Measurements from ENCODE around the gene RGS6.

RGS6 gene

DNA sequence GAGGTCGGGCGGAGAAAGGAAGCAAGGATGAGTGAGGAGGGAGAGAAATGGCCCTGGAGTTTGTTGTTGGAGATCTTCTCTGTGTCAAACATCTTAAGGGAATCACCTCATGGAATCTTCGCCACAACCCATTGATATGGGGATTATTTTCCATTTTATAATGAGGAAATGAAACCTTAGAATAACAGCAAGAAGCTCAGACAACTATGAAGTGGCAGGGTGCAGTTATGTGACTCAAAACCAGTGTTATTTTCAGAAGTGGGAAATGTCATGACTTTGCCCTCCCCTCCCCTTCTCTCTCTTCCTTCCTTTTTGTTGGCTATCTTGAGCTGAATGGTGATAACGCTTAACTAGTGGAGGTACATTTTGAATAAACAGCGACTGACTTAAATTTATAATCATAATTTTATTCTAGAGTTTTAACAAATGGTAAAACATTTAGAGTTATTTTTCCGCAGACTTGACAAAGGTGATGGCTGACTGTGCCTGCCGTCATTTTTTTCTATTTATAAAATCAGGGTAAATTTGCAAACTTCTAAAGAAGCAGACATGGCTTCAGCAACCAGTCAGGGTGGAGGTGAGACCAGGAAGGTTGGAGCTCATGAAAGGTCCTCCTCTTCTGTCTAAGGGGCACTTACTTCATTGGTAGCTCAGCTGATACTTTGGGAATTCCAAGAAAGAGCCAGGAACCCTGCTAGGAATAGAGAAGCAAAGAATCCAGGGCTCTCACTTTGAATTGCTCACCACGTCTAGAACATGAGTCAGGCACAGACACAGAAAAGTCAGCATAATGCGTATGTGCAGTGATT lies 232.4 kb downstream of the RGS6 start:
- ChIA-PET CTCF (interaction anchor here (1.4 kb wide), 1 partner anchor 19 kb away, joined by 3 read pairs; no protein-coding TSS in a partner anchor), POLR2A (no interaction called here)

DNA sequence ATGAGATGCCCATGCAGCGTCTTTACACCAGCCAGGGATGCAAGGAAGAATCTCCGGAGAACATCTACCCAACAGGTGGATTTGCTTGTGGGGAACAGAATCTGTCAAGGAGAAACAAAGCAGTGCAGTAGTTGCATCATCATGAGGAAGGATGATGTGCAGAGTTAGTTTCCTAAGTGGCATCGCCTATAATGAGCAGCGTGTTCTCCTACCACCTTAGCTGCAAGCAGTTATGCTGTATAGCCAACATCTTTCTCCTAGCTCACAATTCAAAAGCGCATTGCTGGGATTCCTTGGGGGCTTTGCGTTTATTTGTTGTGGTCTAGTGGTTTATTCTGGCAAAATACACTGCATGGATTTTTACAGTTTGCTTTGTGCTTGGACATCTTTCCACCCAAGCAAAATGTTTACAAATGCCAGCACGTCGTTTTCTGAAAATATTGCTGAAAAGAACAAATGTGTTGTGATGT lies 233.0 kb downstream of the RGS6 start:
- WGBS (ENCODE audit: insufficient coverage), result 93% methylated on average over 3 of the region's 8 CpGs
- H3K27ac ChIP-seq (ENCODE audit: insufficient read depth in 1 of 2, low read depth in 1 of 2, low read length in 2 of 2, poor library complexity in 1 of 2, severe bottlenecking in 2 of 2), result no peak overlapping the region
- CTCF ChIA-PET, result no interaction called here
- H3K4me3 ChIP-seq (ENCODE audit: control insufficient read depth in 1 of 7, extremely low read depth in 1 of 7, insufficient read depth in 4 of 7, low read depth in 2 of 7, low read length in 6 of 7), result no peak overlapping the region
- H3K4me1 ChIP-seq (ENCODE audit: control extremely low read depth in 1 of 4, control insufficient read depth in 4 of 4, insufficient read depth in 4 of 4, low read length in 3 of 4), result peaks cover 7 to 15% (median 12%) of the 10 kb centered on the region in 4 experiments
- no peaks in the 10 kb centered on the region for H3K36me3 ChIP-seq (ENCODE audit: control insufficient read depth in 4 of 4, insufficient read depth in 4 of 4, low read length in 3 of 4)
- POLR2A ChIA-PET, result no interaction called here
- no peak for DNase-seq
- H3K9me3 ChIP-seq (ENCODE audit: control extremely low read depth in 1 of 5, control insufficient read depth in 4 of 5, insufficient read depth in 2 of 5, low read depth in 1 of 5, low read length in 4 of 5), result peaks cover 0 to 1% (median 0%) of the 10 kb centered on the region in 5 experiments
- no peaks in the 10 kb centered on the region for H3K27me3 ChIP-seq (replicated peaks in 2 of 5; ENCODE audit: control insufficient read depth in 4 of 5, insufficient read depth in 5 of 5, low read length in 4 of 5)

More for the DNA sequence above, 232.4 kb downstream of the RGS6 start:
- 76% methylated on average over 3 of the region's 9 CpGs for WGBS (ENCODE audit: insufficient coverage)
- Histone ChIP-seq H3K27me3 (replicated peaks in 2 of 5; ENCODE audit: control insufficient read depth in 4 of 5, insufficient read depth in 5 of 5, low read length in 4 of 5) (no peaks in the 10 kb centered on the region), H3K27ac (ENCODE audit: insufficient read depth in 1 of 2, low read depth in 1 of 2, low read length in 2 of 2, poor library complexity in 1 of 2, severe bottlenecking in 2 of 2) (no peak overlapping the region), H3K4me1 (ENCODE audit: control extremely low read depth in 1 of 4, control insufficient read depth in 4 of 4, insufficient read depth in 4 of 4, low read length in 3 of 4) (peaks cover 7 to 15% (median 12%) of the 10 kb centered on the region in 4 experiments), H3K4me3 (ENCODE audit: control insufficient read depth in 1 of 7, extremely low read depth in 1 of 7, insufficient read depth in 4 of 7, low read depth in 2 of 7, low read length in 6 of 7) (peak overlapping the region in 1 of 7 experiments; percentile 24), H3K36me3 (ENCODE audit: control insufficient read depth in 4 of 4, insufficient read depth in 4 of 4, low read length in 3 of 4) (no peaks in the 10 kb centered on the region), H3K9me3 (ENCODE audit: control extremely low read depth in 1 of 5, control insufficient read depth in 4 of 5, insufficient read depth in 2 of 5, low read depth in 1 of 5, low read length in 4 of 5) (peaks cover 0 to 1% (median 0%) of the 10 kb centered on the region in 5 experiments)
- DNase-seq, result peak in 2 of 3 donors; percentile 25 to 44

- peaks cover 0 to 1% (median 0%) of the 10 kb centered on the region in 5 experiments for H3K9me3 ChIP-seq (ENCODE audit: control extremely low read depth in 1 of 5, control insufficient read depth in 4 of 5, insufficient read depth in 2 of 5, low read depth in 1 of 5, low read length in 4 of 5)
- no peaks in the 10 kb centered on the region for H3K36me3 ChIP-seq (ENCODE audit: control insufficient read depth in 4 of 4, insufficient read depth in 4 of 4, low read length in 3 of 4)
- H3K27me3 ChIP-seq (replicated peaks in 2 of 5; ENCODE audit: control insufficient read depth in 4 of 5, insufficient read depth in 5 of 5, low read length in 4 of 5), result no peaks in the 10 kb centered on the region
- peaks cover 4 to 9% (median 7%) of the 10 kb centered on the region in 4 experiments for H3K4me1 ChIP-seq (ENCODE audit: control extremely low read depth in 1 of 4, control insufficient read depth in 4 of 4, insufficient read depth in 4 of 4, low read length in 3 of 4)
- no peak for DNase-seq
- H3K27ac ChIP-seq (ENCODE audit: insufficient read depth in 1 of 2, low read depth in 1 of 2, low read length in 2 of 2, poor library complexity in 1 of 2, severe bottlenecking in 2 of 2), result no peak overlapping the region
- CTCF ChIA-PET, result no interaction called here
- no peak overlapping the region for H3K4me3 ChIP-seq (ENCODE audit: control insufficient read depth in 1 of 7, extremely low read depth in 1 of 7, insufficient read depth in 4 of 7, low read depth in 2 of 7, low read length in 6 of 7)
- no CpG with 5 or more reads among the region's 3 CpGs for WGBS (ENCODE audit: insufficient coverage)
- POLR2A ChIA-PET, result interaction anchor here (0.6 kb wide), 1 partner anchor 10 kb away, joined by 3 read pairs; no protein-coding TSS in a partner anchor
Measured at GRCh38 chr14:72169521-72169920, 237.3 kb downstream of the RGS6 start.

GRCh38 chr14:72172049-72172448 lies 239.8 kb downstream of the RGS6 start:
- H3K4me1 ChIP-seq (ENCODE audit: control extremely low read depth in 1 of 4, control insufficient read depth in 4 of 4, insufficient read depth in 4 of 4, low read length in 3 of 4), result no peaks in the 10 kb centered on the region
- CTCF ChIA-PET, result no interaction called here
- WGBS (ENCODE audit: insufficient coverage), result 100% methylated on average over 2 of the region's 5 CpGs
- POLR2A ChIA-PET, result no interaction called here
- no peaks in the 10 kb centered on the region for H3K27me3 ChIP-seq (replicated peaks in 2 of 5; ENCODE audit: control insufficient read depth in 4 of 5, insufficient read depth in 5 of 5, low read length in 4 of 5)
- no peaks in the 10 kb centered on the region for H3K36me3 ChIP-seq (ENCODE audit: control insufficient read depth in 4 of 4, insufficient read depth in 4 of 4, low read length in 3 of 4)
- H3K27ac ChIP-seq (ENCODE audit: insufficient read depth in 1 of 2, low read depth in 1 of 2, low read length in 2 of 2, poor library complexity in 1 of 2, severe bottlenecking in 2 of 2), result no peak overlapping the region
- no peak overlapping the region for H3K4me3 ChIP-seq (ENCODE audit: control insufficient read depth in 1 of 7, extremely low read depth in 1 of 7, insufficient read depth in 4 of 7, low read depth in 2 of 7, low read length in 6 of 7)
- H3K9me3 ChIP-seq (ENCODE audit: control extremely low read depth in 1 of 5, control insufficient read depth in 4 of 5, insufficient read depth in 2 of 5, low read depth in 1 of 5, low read length in 4 of 5), result peaks cover 0 to 1% (median 0%) of the 10 kb centered on the region in 5 experiments
- DNase-seq, result no peak

DNA sequence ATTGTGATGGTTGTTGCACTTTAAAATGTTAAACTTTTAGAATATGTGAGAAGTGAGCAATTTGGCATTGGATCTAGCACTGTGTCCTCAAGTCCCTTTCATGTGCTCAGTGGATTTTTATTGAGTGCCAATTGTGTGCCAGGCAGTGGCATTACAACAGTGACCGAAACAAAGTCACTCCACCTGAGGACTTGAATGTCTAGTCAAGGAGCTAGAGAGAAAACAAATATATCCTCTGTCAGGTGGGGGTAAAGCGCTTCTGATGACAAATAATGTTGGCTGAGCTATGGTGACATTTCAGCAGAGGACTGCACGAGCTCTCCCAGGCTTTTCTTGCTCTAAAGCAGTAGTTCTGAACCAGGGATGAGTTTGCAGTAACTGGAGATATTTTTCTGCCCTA lies 240.4 kb downstream of the RGS6 start:
- no peak for DNase-seq
- 100% methylated on average over 3 of the region's 3 CpGs for WGBS (ENCODE audit: insufficient coverage)
- Histone ChIP-seq H3K36me3 (ENCODE audit: control insufficient read depth in 4 of 4, insufficient read depth in 4 of 4, low read length in 3 of 4) (no peaks in the 10 kb centered on the region), H3K4me1 (ENCODE audit: control extremely low read depth in 1 of 4, control insufficient read depth in 4 of 4, insufficient read depth in 4 of 4, low read length in 3 of 4) (no peaks in the 10 kb centered on the region), H3K27me3 (replicated peaks in 2 of 5; ENCODE audit: control insufficient read depth in 4 of 5, insufficient read depth in 5 of 5, low read length in 4 of 5) (no peaks in the 10 kb centered on the region), H3K27ac (ENCODE audit: insufficient read depth in 1 of 2, low read depth in 1 of 2, low read length in 2 of 2, poor library complexity in 1 of 2, severe bottlenecking in 2 of 2) (no peak overlapping the region), H3K9me3 (ENCODE audit: control extremely low read depth in 1 of 5, control insufficient read depth in 4 of 5, insufficient read depth in 2 of 5, low read depth in 1 of 5, low read length in 4 of 5) (no peaks in the 10 kb centered on the region), H3K4me3 (ENCODE audit: control insufficient read depth in 1 of 7, extremely low read depth in 1 of 7, insufficient read depth in 4 of 7, low read depth in 2 of 7, low read length in 6 of 7) (no peak overlapping the region)
- CTCF ChIA-PET, result no interaction called here
- POLR2A ChIA-PET, result no interaction called here

GRCh38 chr14:72173038-72173720 lies 240.9 kb downstream of the RGS6 start:
- Histone ChIP-seq H3K27me3 (replicated peaks in 2 of 5; ENCODE audit: control insufficient read depth in 4 of 5, insufficient read depth in 5 of 5, low read length in 4 of 5) (no peaks in the 10 kb centered on the region), H3K27ac (ENCODE audit: insufficient read depth in 1 of 2, low read depth in 1 of 2, low read length in 2 of 2, poor library complexity in 1 of 2, severe bottlenecking in 2 of 2) (no peak overlapping the region), H3K9me3 (ENCODE audit: control extremely low read depth in 1 of 5, control insufficient read depth in 4 of 5, insufficient read depth in 2 of 5, low read depth in 1 of 5, low read length in 4 of 5) (no peaks in the 10 kb centered on the region), H3K36me3 (ENCODE audit: control insufficient read depth in 4 of 4, insufficient read depth in 4 of 4, low read length in 3 of 4) (no peaks in the 10 kb centered on the region), H3K4me1 (ENCODE audit: control extremely low read depth in 1 of 4, control insufficient read depth in 4 of 4, insufficient read depth in 4 of 4, low read length in 3 of 4) (no peaks in the 10 kb centered on the region), H3K4me3 (ENCODE audit: control insufficient read depth in 1 of 7, extremely low read depth in 1 of 7, insufficient read depth in 4 of 7, low read depth in 2 of 7, low read length in 6 of 7) (no peak overlapping the region)
- POLR2A ChIA-PET, result no interaction called here
- WGBS (ENCODE audit: insufficient coverage), result 86% methylated on average over 10 of the region's 11 CpGs
- no peak for DNase-seq
- CTCF ChIA-PET, result no interaction called here

GRCh38 chr14:72177251-72177650 lies 245.0 kb downstream of the RGS6 start:
- no peak for DNase-seq
- WGBS (ENCODE audit: insufficient coverage), result no CpG with 5 or more reads among the region's 1 CpG
- H3K27ac ChIP-seq (ENCODE audit: insufficient read depth in 1 of 2, low read depth in 1 of 2, low read length in 2 of 2, poor library complexity in 1 of 2, severe bottlenecking in 2 of 2), result no peak overlapping the region
- H3K27me3 ChIP-seq (replicated peaks in 2 of 5; ENCODE audit: control insufficient read depth in 4 of 5, insufficient read depth in 5 of 5, low read length in 4 of 5), result no peaks in the 10 kb centered on the region
- H3K9me3 ChIP-seq (ENCODE audit: control extremely low read depth in 1 of 5, control insufficient read depth in 4 of 5, insufficient read depth in 2 of 5, low read depth in 1 of 5, low read length in 4 of 5), result peaks cover 0 to 12% (median 2%) of the 10 kb centered on the region in 5 experiments
- H3K36me3 ChIP-seq (ENCODE audit: control insufficient read depth in 4 of 4, insufficient read depth in 4 of 4, low read length in 3 of 4), result no peaks in the 10 kb centered on the region
- H3K4me3 ChIP-seq (ENCODE audit: control insufficient read depth in 1 of 7, extremely low read depth in 1 of 7, insufficient read depth in 4 of 7, low read depth in 2 of 7, low read length in 6 of 7), result no peak overlapping the region
- no peaks in the 10 kb centered on the region for H3K4me1 ChIP-seq (ENCODE audit: control extremely low read depth in 1 of 4, control insufficient read depth in 4 of 4, insufficient read depth in 4 of 4, low read length in 3 of 4)
- ChIA-PET POLR2A (no interaction called here), CTCF (no interaction called here)
